Adrenal gland (tissue), 12 donors: ENCODE measurements around the gene ATP13A2. TPM values are rescaled to one million over a fixed set of nuclear protein-coding genes. Genes with fewer than 3 reads are reported as not detected.
A peak's percentile ranks its signal among the peaks of the same experiment; 100 is the strongest.

ENCODE experiments used
- DNase-seq, 7 donors: peaks; one replicate each; pipeline ENCODE4 v3.0.0-alpha.2; 2019 to 2020
- H3K27ac ChIP-seq, 5 donors: fragments of 200-600 bp; sonication (generic) in 4 of 5; 1 replicate in 3 of 5; 2 replicates in 2 of 5; pipeline versions ENCODE4 v1.5.1 to v1.8.0; 2016 to 2020; ENCODE audit warnings: mild to moderate bottlenecking in 1 of 5
- H3K27me3 ChIP-seq: fragments of 200-600 bp; 2 replicates; pipeline ENCODE4 v1.8.0; 2021
- H3K36me3 ChIP-seq, 2 donors: fragments of 200-600 bp; replicated peaks in 1 of 2; 1 replicate in 1 of 2; 2 replicates in 1 of 2; pipeline versions ENCODE4 v1.5.1 to v1.8.0; 2018 to 2022
- H3K4me1 ChIP-seq, 2 donors: fragments of 200-600 bp; replicated peaks in 1 of 2; 1 replicate in 1 of 2; 2 replicates in 1 of 2; pipeline versions ENCODE4 v1.5.1 to v1.8.0; 2018 to 2021
- H3K4me3 ChIP-seq, 4 donors: fragments of 200-600 bp; sonication (generic) in 3 of 4; one replicate each; pipeline ENCODE4 v1.5.1; 2016 to 2018
- H3K9me3 ChIP-seq, 3 donors: fragments of 200-600 bp; sonication (generic) in 1 of 3; replicated peaks in 1 of 3; 1 replicate in 2 of 3; 2 replicates in 1 of 3; pipeline versions ENCODE4 v1.5.1 to v1.8.0; 2016 to 2021
- CTCF ChIP-seq, 6 experiments: fragments of 450-650 bp in 4 of 6; fragments of 200-600 bp in 2 of 6; sonication (generic) in 1 of 6; IDR thresholded peaks; 1 replicate in 5 of 6; 2 replicates in 1 of 6; pipeline versions ENCODE4 v1.5.1 to v1.8.0; 2016 to 2021; ENCODE audit warnings: antibody characterized with exemption in 6 of 6, mild to moderate bottlenecking in 2 of 6, moderate library complexity in 1 of 6
- POLR2A ChIP-seq, 2 donors: fragments of 450-650 bp; IDR thresholded peaks; one replicate each; pipeline ENCODE4 v1.6.1; 2017; ENCODE audit warnings: antibody characterized with exemption in 2 of 2, mild to moderate bottlenecking in 2 of 2, moderate library complexity in 1 of 2
- WGBS, 4 donors: extraction: QIAGEN DNeasy Blood & Tissue Kit in 2 of 4; methylation state at CpG; one replicate each; pipeline versions ENCODE4 v1.1.5 to v1.1.7; 2013 to 2017; 5-methylcytosine and 5-hydroxymethylcytosine counted together
- intact Hi-C, 2 donors: fragments of 100-400 bp; cut with DNase I; formaldehyde crosslinking; loops; one replicate each; pipeline versions ENCODE4 v1.14.1 to v1.15.0; 2022 to 2023
- polyA plus RNA-seq, 3 donors: library from polyadenylated mRNA; stranded (reverse); fragments of 200-250 nt in 2 of 3; fragments of 350-450 nt in 1 of 3; fragmentation: Illumina TruSeq in 1 of 3; extraction: RNeasy Lipid Tissue Mini Kit (QIAGEN cat#74804) in 1 of 3; gene quantifications; one replicate each; pipeline ENCODE4 v1.2.3, GENCODE V29; 2013 to 2014
- total RNA-seq, 9 donors: library from RNA; depleted of rRNA in 4 of 9; stranded (reverse); fragments of >200 nt in 4 of 9; fragments of 120-200 nt in 1 of 9; fragmentation: NEBNext Ultra II Directional in 1 of 9; extraction: Animal tissue kit (Norgen Biotek cat#: 25700) in 1 of 9; gene quantifications; one replicate each; pipeline versions ENCODE4 v1.1.0 to v1.2.4, GENCODE V29; 2013 to 2023
- donor health status: healthy with polysubstance abuse.
- donor health status: Bipolar disorder and iron deficiency.
- donor health status: DM: yes; HTN: yes; CAD: no.
- donor health status: DM: no; HTN: no; CAD: no.
- donor health status: DM: no; HTN: no; CAD: no.
- donor health status: DM: yes; HTN: yes; CAD: no.

ATP13A2 gene
- total and polyA plus RNA-seq, 12 donors = 6.0 to 82.4 (median 40.0) TPM

- no peaks in the 10 kb centered on the region for H3K9me3 ChIP-seq
- H3K4me1 ChIP-seq = peaks cover 8 to 30% of the 10 kb centered on the region in 2 donors
- peak overlapping the region in 2 of 4 donors; percentile 8 to 41 for H3K4me3 ChIP-seq
- peak overlapping the region in 4 of 5 donors; percentile 7 to 68 (median 34) for H3K27ac ChIP-seq
- no peaks in the 10 kb centered on the region for H3K27me3 ChIP-seq
- peaks cover 0 to 53% of the 10 kb centered on the region in 2 donors for H3K36me3 ChIP-seq
- 13 to 22% (median 18%) methylated on average over 9 of the region's 9 CpGs for WGBS, 4 donors
- TF ChIP-seq POLR2A (IDR thresholded peaks at IDR 0.05) (no peak), CTCF (IDR thresholded peaks at IDR 0.05) (peak; percentile 54 to 93 (median 84))
- DNase-seq = peak in 1 of 7 donors; percentile 40
- intact Hi-C loops = no loop called here
These were observed 34.1 kb upstream of the ATP13A2 start for GRCh38 chr1:17045634-17046333.

GRCh38 chr1:17045150-17045549, 33.4 kb upstream of the ATP13A2 start:
- DNase-seq = peak in 2 of 7 donors; percentile 30 to 57

GRCh38 chr1:17043676-17044075, 31.9 kb upstream of the ATP13A2 start:
- no peak overlapping the region for H3K27ac ChIP-seq
- WGBS, 4 donors = 73 to 90% (median 85%) methylated on average over 5 of the region's 5 CpGs
- peaks cover 0 to 55% of the 10 kb centered on the region in 2 donors for H3K36me3 ChIP-seq
- no peak for DNase-seq
- peaks cover 8 to 30% of the 10 kb centered on the region in 2 donors for H3K4me1 ChIP-seq
- no peak for TF ChIP-seq POLR2A (IDR thresholded peaks at IDR 0.05)
- no peak for TF ChIP-seq CTCF (IDR thresholded peaks at IDR 0.05)
- H3K27me3 ChIP-seq = no peaks in the 10 kb centered on the region
- intact Hi-C loops = loop anchor here in 1 of 2 donors (5.0 kb wide), 1 partner anchor 86 kb away; no protein-coding TSS in a partner anchor
- no peaks in the 10 kb centered on the region for H3K9me3 ChIP-seq
- H3K4me3 ChIP-seq = no peak overlapping the region

More at GRCh38 chr1:17045150-17045549, 33.4 kb upstream of the ATP13A2 start:
- Histone ChIP-seq H3K9me3 (no peaks in the 10 kb centered on the region), H3K36me3 (peaks cover 0 to 55% of the 10 kb centered on the region in 2 donors), H3K27me3 (no peaks in the 10 kb centered on the region), H3K4me1 (peaks cover 8 to 30% of the 10 kb centered on the region in 2 donors), H3K27ac (peak overlapping the region in 2 of 5 donors; percentile 7 to 21), H3K4me3 (no peak overlapping the region)
- 53 to 72% (median 59%) methylated on average over 5 of the region's 5 CpGs for WGBS, 4 donors
- intact Hi-C loops = no loop called here
- no peak for TF ChIP-seq POLR2A (IDR thresholded peaks at IDR 0.05)
- no peak for TF ChIP-seq CTCF (IDR thresholded peaks at IDR 0.05)

GRCh38 chr1:17040135-17040534, 28.4 kb upstream of the ATP13A2 start:
- H3K36me3 ChIP-seq = peaks cover 0 to 77% of the 10 kb centered on the region in 2 donors
- no peak overlapping the region for H3K27ac ChIP-seq
- no peaks in the 10 kb centered on the region for H3K9me3 ChIP-seq
- peaks cover 0 to 4% of the 10 kb centered on the region in 2 donors for H3K4me1 ChIP-seq
- intact Hi-C loops = loop anchor here in 1 of 2 donors (5.0 kb wide), 1 partner anchor 83 kb away; no protein-coding TSS in a partner anchor
- TF ChIP-seq CTCF (IDR thresholded peaks at IDR 0.05) (no peak), POLR2A (IDR thresholded peaks at IDR 0.05) (no peak)
- no peak overlapping the region for H3K4me3 ChIP-seq
- 86 to 90% (median 88%) methylated on average over 1 of the region's 1 CpG for WGBS, 4 donors
- DNase-seq = no peak
- no peaks in the 10 kb centered on the region for H3K27me3 ChIP-seq
